ENCODE measurements around the gene METTL25B.
"Not testable (repeated sequence)": the region's sequence is repeated elsewhere in the genome, so short reads cannot be mapped to it uniquely, and the experiment has no call there.

Gene METTL25B

GRCh38 chr1:156748670-156749418 is 20.6 kb downstream of the METTL25B start:
- DNase-seq (ENCODE audit: low spot score): peak; percentile 38

- DNase-seq (ENCODE audit: low spot score): no peak
Observed at GRCh38 chr1:156749419-156750118, 21.3 kb downstream of the METTL25B start.

GRCh38 chr1:156750191-156750672 is 22.0 kb downstream of the METTL25B start:
- peak; percentile 31 for DNase-seq (ENCODE audit: low spot score)

- peak; percentile 63 for DNase-seq (ENCODE audit: low spot score)
Observed at GRCh38 chr1:156750711-156751450, 22.6 kb downstream of the METTL25B start.

GRCh38 chr1:156751451-156751756 is 23.1 kb downstream of the METTL25B start, which contains the start of gene HDGF:
TSS of gene HDGF (minus strand) at chr1:156751675. CDS start at chr1:156751429, 246 bp downstream.
- DNase-seq (ENCODE audit: low spot score): no peak

- peak; percentile 97 for DNase-seq (ENCODE audit: low spot score)
Observed at GRCh38 chr1:156751757-156752481, 23.6 kb downstream of the METTL25B start.

- no peak for DNase-seq (ENCODE audit: low spot score)
Observed at GRCh38 chr1:156752843-156753482, 24.7 kb downstream of the METTL25B start.

- DNase-seq (ENCODE audit: low spot score): no peak
Observed at GRCh38 chr1:156754219-156754618, 25.9 kb downstream of the METTL25B start.

- DNase-seq (ENCODE audit: low spot score): no peak
Observed at GRCh38 chr1:156755527-156755950, 27.3 kb downstream of the METTL25B start.

GRCh38 chr1:156756355-156756754 is 28.1 kb downstream of the METTL25B start:
- no peak for DNase-seq (ENCODE audit: low spot score)

GRCh38 chr1:156757572-156758253 is 29.4 kb downstream of the METTL25B start:
- DNase-seq (ENCODE audit: low spot score): not testable (repeated sequence)

- no peak for DNase-seq (ENCODE audit: low spot score)
Observed at GRCh38 chr1:156760092-156760795, 32.0 kb downstream of the METTL25B start.

GRCh38 chr1:156760796-156761104 is 32.5 kb downstream of the METTL25B start:
- no peak for DNase-seq (ENCODE audit: low spot score)

GRCh38 chr1:156765136-156765535 is 36.9 kb downstream of the METTL25B start:
- not testable (repeated sequence) for DNase-seq (ENCODE audit: low spot score)

GRCh38 chr1:156765666-156766065 is 37.4 kb downstream of the METTL25B start:
- DNase-seq (ENCODE audit: low spot score): no peak

GRCh38 chr1:156766298-156767100 is 38.2 kb downstream of the METTL25B start:
- DNase-seq (ENCODE audit: low spot score): no peak

GRCh38 chr1:156767101-156767878 is 39.0 kb downstream of the METTL25B start, which contains the start of gene PRCC:
TSS of gene PRCC (plus strand) at chr1:156767535. CDS start at chr1:156767772, 237 bp downstream.
- DNase-seq (ENCODE audit: low spot score): peak; percentile 93

GRCh38 chr1:156767879-156768604 is 39.8 kb downstream of the METTL25B start:
- DNase-seq (ENCODE audit: low spot score): peak; percentile 36

Data from GM03348 (cell line).